Smooth muscle cell (in vitro differentiated cells): ENCODE measurements around the gene OR9G1. TPM values are rescaled to one million over a fixed set of nuclear protein-coding genes. Genes with fewer than 3 reads are reported as not detected.

ENCODE experiments used
- DNase-seq: peaks from one replicate; lab custom pipeline; 2025; ENCODE audit not compliant: unreplicated experiment; lab: John Stamatoyannopoulos, UW
- H2AFZ ChIP-seq: fragments of 200-600 bp; sonication (generic); 2 replicates; pipeline ENCODE4 v1.6.0; 2016; ENCODE audit warnings: antibody characterized with exemption, low read depth, mild to moderate bottlenecking
- H3F3A ChIP-seq: fragments of 200-600 bp; sonication (generic); 2 replicates; pipeline ENCODE4 v1.6.0; 2017; ENCODE audit warnings: antibody characterized with exemption, low read depth
- H3K27ac ChIP-seq: fragments of 200-600 bp; sonication (generic); 2 replicates; pipeline ENCODE4 v1.5.1; 2016; ENCODE audit warnings: low read depth, mild to moderate bottlenecking
- H3K27me3 ChIP-seq: fragments of 200-600 bp; sonication (generic); 2 replicates; pipeline ENCODE4 v1.6.1; 2016; ENCODE audit warnings: low read depth, mild to moderate bottlenecking
- H3K36me3 ChIP-seq: fragments of 200-600 bp; sonication (generic); 2 replicates; pipeline ENCODE4 v1.5.1; 2016; ENCODE audit warnings: low read depth
- H3K4me1 ChIP-seq: fragments of 200-600 bp; sonication (generic); 2 replicates; pipeline ENCODE4 v1.5.1; 2016; ENCODE audit warnings: low read depth
- H3K4me2 ChIP-seq: fragments of 200-600 bp; sonication (generic); 2 replicates; pipeline ENCODE4 v1.6.0; 2016; ENCODE audit warnings: mild to moderate bottlenecking
- H3K4me3 ChIP-seq: fragments of 200-600 bp; sonication (generic); 2 replicates; pipeline ENCODE4 v1.5.1; 2016; ENCODE audit warnings: mild to moderate bottlenecking
- H3K79me2 ChIP-seq: fragments of 200-600 bp; sonication (generic); 2 replicates; pipeline ENCODE4 v1.6.0; 2016; ENCODE audit warnings: low read depth, mild to moderate bottlenecking
- H3K9ac ChIP-seq: fragments of 200-600 bp; sonication (generic); 2 replicates; pipeline ENCODE4 v1.6.0; 2016; ENCODE audit warnings: low read depth
- H3K9me3 ChIP-seq: fragments of 200-600 bp; sonication (generic); replicated peaks from 2 replicates; pipeline ENCODE4 v1.5.1; 2016; ENCODE audit warnings: low read depth
- H4K20me1 ChIP-seq: fragments of 200-600 bp; sonication (generic); 2 replicates; pipeline ENCODE4 v1.6.0; 2016; ENCODE audit warnings: low read depth
- CTCF ChIP-seq: fragments of 200-600 bp; sonication (generic); IDR thresholded peaks from 2 replicates; pipeline ENCODE4 v1.5.1; 2017; ENCODE audit warnings: borderline replicate concordance, mild to moderate bottlenecking, antibody characterized with exemption; ENCODE audit not compliant: insufficient read depth, poor library complexity, severe bottlenecking
- WGBS: methylation state at CpG from one replicate; pipeline ENCODE4 v1.1.7; 2016; ENCODE audit warnings: low lambda C conversion rate; 5-methylcytosine and 5-hydroxymethylcytosine counted together
- microRNA-seq: library from miRNA; unstranded; fragments of <30 nt; microRNA quantifications from one replicate; pipeline ENCODE4, GENCODE V29; 2016; ENCODE audit warnings: borderline number of aligned reads
- polyA plus RNA-seq: library from polyadenylated mRNA; unstranded; fragments of >200 nt; fragmentation: Nextera tagmentation; extraction: Ambion mirVana; gene quantifications from 2 replicates; pipeline ENCODE4 v1.2.1, GENCODE V29; 2016
- small RNA-seq: library from RNA; depleted of rRNA; stranded (forward); fragments of <200 nt; gene quantifications from one replicate; pipeline ENCODE3, GENCODE V24; 2014
- total RNA-seq: library from RNA; depleted of rRNA; stranded (reverse); fragments of >200 nt; gene quantifications from 2 replicates; pipeline ENCODE4 v1.2.3, GENCODE V29; 2014

The OR9G1 gene
- total and polyA plus RNA-seq, 2 experiments from 2014 or later, result not detected

- Histone ChIP-seq H3K4me3 (no peak within 1 kb of the TSS), H2AFZ (no peak within 1 kb of the TSS), H4K20me1 (no peaks in the 10 kb centered on the region), H3F3A (no peaks in the 10 kb centered on the region), H3K4me1 (no peaks in the 10 kb centered on the region), H3K79me2 (no peaks in the 10 kb centered on the region), H3K9me3 (no peaks in the 10 kb centered on the region), H3K9ac (no peak within 1 kb of the TSS), H3K27me3 (no peaks in the 10 kb centered on the region), H3K27ac (no peak within 1 kb of the TSS), H3K4me2 (no peak within 1 kb of the TSS), H3K36me3 (no peaks in the 10 kb centered on the region)
- no peak for DNase-seq
- WGBS, result 89% methylated on average over 1 of the region's 1 CpG
- no peak for TF ChIP-seq CTCF
Observed at GRCh38 chr11:56748597-56748996, 49.7 kb downstream of the OR9G1 start, which contains the start of gene OR9G4. Gene OR9G4 (minus strand): TSS chr11:56748697. CDS start chr11:56743766, 4,931 bp downstream.

GRCh38 chr11:56750190-56750589 lies 51.3 kb downstream of the OR9G1 start:
- Histone ChIP-seq H3K27ac (no peak overlapping the region), H4K20me1 (no peaks in the 10 kb centered on the region), H3K4me2 (no peak overlapping the region), H3K36me3 (no peaks in the 10 kb centered on the region), H3K4me1 (no peaks in the 10 kb centered on the region), H3K79me2 (no peaks in the 10 kb centered on the region), H3K9me3 (no peaks in the 10 kb centered on the region), H3K9ac (no peak overlapping the region), H3K4me3 (no peak overlapping the region), H3F3A (no peaks in the 10 kb centered on the region), H2AFZ (no peak overlapping the region), H3K27me3 (no peaks in the 10 kb centered on the region)
- WGBS, result 87% methylated on average over 5 of the region's 5 CpGs
- no peak for DNase-seq
- no peak for TF ChIP-seq CTCF

GRCh38 chr11:56751480-56751879 lies 52.6 kb downstream of the OR9G1 start:
- WGBS, result 89% methylated on average over 5 of the region's 5 CpGs
- no peak overlapping the region for H2AFZ ChIP-seq
- H4K20me1 ChIP-seq, result no peaks in the 10 kb centered on the region
- no peaks in the 10 kb centered on the region for H3K79me2 ChIP-seq
- TF ChIP-seq CTCF, result no peak
- H3K4me1 ChIP-seq, result no peaks in the 10 kb centered on the region
- H3K9ac ChIP-seq, result no peak overlapping the region
- no peaks in the 10 kb centered on the region for H3F3A ChIP-seq
- no peak for DNase-seq
- no peaks in the 10 kb centered on the region for H3K36me3 ChIP-seq
- H3K9me3 ChIP-seq, result no peaks in the 10 kb centered on the region
- H3K4me3 ChIP-seq, result no peak overlapping the region
- H3K27ac ChIP-seq, result no peak overlapping the region
- H3K27me3 ChIP-seq, result no peaks in the 10 kb centered on the region
- H3K4me2 ChIP-seq, result no peak overlapping the region

Small RNAs within 50 kb of the gene (microRNA-seq; reads per million reads assigned to microRNA genes)
- not detected for gene MIR6128

Small RNAs within 50 kb of the gene (small RNA-seq; reads per million reads assigned to genes)
- gene AP001803.1, result 0.13 reads per million
- gene AP004245.1, result not detected
- gene MIR6128, result not detected

Other genes with a start within 250 kb of the OR9G1 start
- not detected in 2 replicates for gene OR5M3, start 225.7 kb upstream of the OR9G1 start, total RNA-seq
- gene OR5M3, start 225.7 kb upstream of the OR9G1 start, polyA plus RNA-seq, result not detected in 2 replicates
- gene OR5M8, start 207.7 kb upstream of the OR9G1 start, total RNA-seq, result not detected in 2 replicates
- not detected in 2 replicates for gene OR5M8, start 207.7 kb upstream of the OR9G1 start, polyA plus RNA-seq
- not detected in 2 replicates for gene OR5M11, start 155.8 kb upstream of the OR9G1 start, total RNA-seq
- gene OR5M11, start 155.8 kb upstream of the OR9G1 start, polyA plus RNA-seq, result not detected in 2 replicates
- gene OR5M10, start 121.4 kb upstream of the OR9G1 start, total RNA-seq, result not detected in 2 replicates
- not detected in 2 replicates for gene OR5M10, start 121.4 kb upstream of the OR9G1 start, polyA plus RNA-seq
- gene OR5M1, start 84.2 kb upstream of the OR9G1 start, total RNA-seq, result not detected in 2 replicates
- not detected in 2 replicates for gene OR5M1, start 84.2 kb upstream of the OR9G1 start, polyA plus RNA-seq
- not detected in 2 replicates for gene OR5AP2, start 56.7 kb upstream of the OR9G1 start, total RNA-seq
- gene OR5AP2, start 56.7 kb upstream of the OR9G1 start, polyA plus RNA-seq, result not detected in 2 replicates
- gene OR5AR1, start 35.4 kb upstream of the OR9G1 start, total RNA-seq, result not detected in 2 replicates
- not detected in 2 replicates for gene OR5AR1, start 35.4 kb upstream of the OR9G1 start, polyA plus RNA-seq
- gene OR9G4, start 49.6 kb downstream of the OR9G1 start, total RNA-seq, result not detected in 2 replicates
- not detected in 2 replicates for gene OR9G4, start 49.6 kb downstream of the OR9G1 start, polyA plus RNA-seq